ENCODE results near the gene TBCCD1. TPM values are rescaled to one million over a fixed set of nuclear protein-coding genes. Genes with fewer than 3 reads are reported as not detected.

TBCCD1 gene
- total RNA-seq, 1 experiment from 2014 or later = 7.4 TPM

- Histone ChIP-seq H2BK12ac (ENCODE audit: insufficient read length, low read depth, low read length) (no peak overlapping the region), H2BK20ac (ENCODE audit: low read depth, low read length, poor library complexity, severe bottlenecking) (no peak overlapping the region), H3K4me1 (ENCODE audit: insufficient read depth, low read length) (no peaks in the 10 kb centered on the region), H4K8ac (replicated peaks; ENCODE audit: insufficient read length, low read depth, low read length) (no peak overlapping the region), H2AK5ac (ENCODE audit: insufficient read length, low read length) (no peak overlapping the region), H3K79me1 (ENCODE audit: insufficient read depth, low read depth, low read length, poor library complexity, severe bottlenecking) (no peaks in the 10 kb centered on the region), H4K5ac (ENCODE audit: insufficient read length, low read depth, low read length) (no peak overlapping the region), H3K23ac (ENCODE audit: insufficient read length, low read depth, low read length) (no peak overlapping the region), H2BK5ac (ENCODE audit: insufficient read length, low read length) (no peak overlapping the region), H3K79me2 (ENCODE audit: insufficient read depth, low read length) (no peaks in the 10 kb centered on the region), H2BK120ac (ENCODE audit: low read depth, low read length, poor library complexity, severe bottlenecking) (no peak overlapping the region), H4K91ac (ENCODE audit: insufficient read length, low read depth, low read length) (no peak overlapping the region), H2BK15ac (ENCODE audit: low read depth, low read length) (no peak overlapping the region), H3K18ac (ENCODE audit: insufficient read length, low read depth, low read length) (no peak overlapping the region), H3K9me3 (ENCODE audit: control insufficient read depth, low read depth, low read length) (no peaks in the 10 kb centered on the region), H3K14ac (ENCODE audit: insufficient read depth, low read length) (no peak overlapping the region), H3T11ph (ENCODE audit: low read length) (no peak overlapping the region), H2AFZ (ENCODE audit: low read length) (no peak overlapping the region), H3K4ac (ENCODE audit: low read depth, low read length) (no peak overlapping the region), H3K9ac (ENCODE audit: extremely low read depth, insufficient read length, low read length) (no peak overlapping the region), H4K20me1 (ENCODE audit: control insufficient read depth, insufficient read depth, insufficient read length) (no peaks in the 10 kb centered on the region), H3K23me2 (ENCODE audit: insufficient read length, low read depth, low read length, poor library complexity, severe bottlenecking) (no peaks in the 10 kb centered on the region), H3K56ac (ENCODE audit: insufficient read length, low read depth, low read length) (no peak overlapping the region), H3K27ac (ENCODE audit: insufficient read length, low read depth, low read length) (no peak overlapping the region), H3K27me3 (ENCODE audit: insufficient read depth, low read length) (no peaks in the 10 kb centered on the region), H3K4me2 (ENCODE audit: insufficient read depth, insufficient read length, low read length) (no peak overlapping the region)
- no peak for DNase-seq
- no CpG with 5 or more reads among the region's 3 CpGs for WGBS (ENCODE audit: extremely low coverage, insufficient read length, low lambda C conversion rate)
- Mint-ChIP-seq H3K27me3 (ENCODE audit: low read depth) (no peaks in the 10 kb centered on the region), H3K4me1 (peaks cover 4 to 5% of the 10 kb centered on the region in 2 experiments; a peak in 3 of 4 replicates), H3K36me3 (ENCODE audit: insufficient read depth in 1 of 3, low read depth in 3 of 3) (no peaks in the 10 kb centered on the region), H3K9me3 (no peaks in the 10 kb centered on the region), H3K4me3 (no peak overlapping the region), H3K27ac (no peak overlapping the region)
- TF ChIP-seq CTCF (conservative IDR thresholded peaks at IDR 0.05) = no peak
Observed at GRCh38 chr3:186538779-186539178, 28.4 kb downstream of the TBCCD1 start.

All from H9 (cell line).